Hepatocyte (in vitro differentiated cells): Measurements from ENCODE around the gene EEFSEC.

Experiments used
- EZH2 ChIP-seq: fragments of 200-600 bp; sonication (generic); IDR thresholded peaks from 2 replicates; pipeline ENCODE4 v1.6.1; 2016; ENCODE audit warnings: antibody characterized with exemption, mild to moderate bottlenecking, borderline replicate concordance
- TF ChIP-seq, protein P1 (sequence below): fragments of 200-600 bp; sonication (generic); IDR thresholded peaks from 2 replicates; pipeline ENCODE4 v1.5.1; 2016; ENCODE audit warnings: antibody characterized with exemption, mild to moderate bottlenecking; ENCODE audit not compliant: poor library complexity

DNA sequence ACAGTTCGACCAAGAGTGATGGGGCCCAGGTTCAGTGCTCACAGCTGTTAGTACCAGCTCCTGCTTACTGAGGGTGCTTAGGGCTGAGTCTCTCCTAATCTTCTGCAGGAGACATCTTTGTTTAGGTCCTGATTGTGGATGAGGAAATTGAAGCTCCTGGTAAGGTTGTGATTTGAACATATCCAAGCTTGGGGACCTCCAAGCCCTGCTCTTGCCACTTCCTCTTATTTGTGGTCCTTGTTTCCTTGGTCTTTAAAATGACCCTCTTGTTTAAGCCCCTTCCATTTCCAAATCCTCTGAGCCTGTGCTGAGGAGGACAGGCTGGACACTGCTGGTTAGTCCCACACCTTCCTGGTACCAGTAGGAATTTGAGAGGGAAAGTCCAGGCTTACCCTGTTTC is 87.0 kb downstream of the EEFSEC start:
- TF ChIP-seq, protein P1, sequence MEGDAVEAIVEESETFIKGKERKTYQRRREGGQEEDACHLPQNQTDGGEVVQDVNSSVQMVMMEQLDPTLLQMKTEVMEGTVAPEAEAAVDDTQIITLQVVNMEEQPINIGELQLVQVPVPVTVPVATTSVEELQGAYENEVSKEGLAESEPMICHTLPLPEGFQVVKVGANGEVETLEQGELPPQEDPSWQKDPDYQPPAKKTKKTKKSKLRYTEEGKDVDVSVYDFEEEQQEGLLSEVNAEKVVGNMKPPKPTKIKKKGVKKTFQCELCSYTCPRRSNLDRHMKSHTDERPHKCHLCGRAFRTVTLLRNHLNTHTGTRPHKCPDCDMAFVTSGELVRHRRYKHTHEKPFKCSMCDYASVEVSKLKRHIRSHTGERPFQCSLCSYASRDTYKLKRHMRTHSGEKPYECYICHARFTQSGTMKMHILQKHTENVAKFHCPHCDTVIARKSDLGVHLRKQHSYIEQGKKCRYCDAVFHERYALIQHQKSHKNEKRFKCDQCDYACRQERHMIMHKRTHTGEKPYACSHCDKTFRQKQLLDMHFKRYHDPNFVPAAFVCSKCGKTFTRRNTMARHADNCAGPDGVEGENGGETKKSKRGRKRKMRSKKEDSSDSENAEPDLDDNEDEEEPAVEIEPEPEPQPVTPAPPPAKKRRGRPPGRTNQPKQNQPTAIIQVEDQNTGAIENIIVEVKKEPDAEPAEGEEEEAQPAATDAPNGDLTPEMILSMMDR: no peak
- no peak for TF ChIP-seq EZH2
